ENCODE data around the gene CDC6. TPM values are rescaled to one million over a fixed set of nuclear protein-coding genes. Genes with fewer than 3 reads are reported as not detected.

Gene CDC6
- 66.7 TPM for polyA plus RNA-seq (2013, experiment 1 of 4)
- 69.9 TPM for polyA plus RNA-seq (2013, experiment 2 of 4)
- 49.9 TPM for polyA plus RNA-seq (2013, experiment 3 of 4)
- 49.4 TPM for polyA plus RNA-seq (2013, experiment 4 of 4)

GRCh38 chr17:40287494-40288369 is at the start of gene CDC6:
Gene CDC6 (plus strand): TSS chr17:40287879. CDS start chr17:40289421, 1,542 bp downstream.
- Histone ChIP-seq H3K4me1 (ENCODE audit: control insufficient read depth, insufficient read depth, low read length) (no peaks in the 10 kb centered on the region), H3K9me3 (ENCODE audit: control insufficient read depth, low read length) (no peaks in the 10 kb centered on the region), H3K4me3 (ENCODE audit: insufficient read depth, low read depth, low read length) (peak within 1 kb of the TSS; percentile 64), H3K27ac (ENCODE audit: insufficient read depth, low read depth, low read length, poor library complexity, severe bottlenecking) (peak within 1 kb of the TSS; percentile 87), H3K36me3 (ENCODE audit: control insufficient read depth, insufficient read depth, low read length) (peaks cover 15% of the 10 kb centered on the region), H3K27me3 (ENCODE audit: control insufficient read depth, insufficient read depth, low read length, poor library complexity, severe bottlenecking) (no peaks in the 10 kb centered on the region)
- WGBS, 2 experiments: 0 to 1% methylated on average over 47 of the region's 47 CpGs

GRCh38 chr17:40241252-40241834 is 46.3 kb upstream of the CDC6 start:
- Histone ChIP-seq H3K4me1 (ENCODE audit: control insufficient read depth, insufficient read depth, low read length) (no peaks in the 10 kb centered on the region), H3K27ac (ENCODE audit: insufficient read depth, low read depth, low read length, poor library complexity, severe bottlenecking) (peak overlapping the region; percentile 6)
- WGBS, 2 experiments: 96 to 98% methylated on average over 4 of the region's 4 CpGs

GRCh38 chr17:40242774-40243173 is 44.9 kb upstream of the CDC6 start:
- WGBS, 2 experiments: 94 to 98% methylated on average over 3 of the region's 3 CpGs
- H3K27ac ChIP-seq (ENCODE audit: insufficient read depth, low read depth, low read length, poor library complexity, severe bottlenecking): no peak overlapping the region

More at GRCh38 chr17:40241252-40241834, 46.3 kb upstream of the CDC6 start:
- Histone ChIP-seq H3K9me3 (ENCODE audit: control insufficient read depth, low read length) (no peaks in the 10 kb centered on the region), H3K27me3 (ENCODE audit: control insufficient read depth, insufficient read depth, low read length, poor library complexity, severe bottlenecking) (no peaks in the 10 kb centered on the region), H3K36me3 (ENCODE audit: control insufficient read depth, insufficient read depth, low read length) (no peaks in the 10 kb centered on the region), H3K4me3 (ENCODE audit: insufficient read depth, low read depth, low read length) (no peak overlapping the region)

GRCh38 chr17:40243761-40244160 is 43.9 kb upstream of the CDC6 start:
- H3K4me3 ChIP-seq (ENCODE audit: insufficient read depth, low read depth, low read length): no peak overlapping the region
- no peaks in the 10 kb centered on the region for H3K36me3 ChIP-seq (ENCODE audit: control insufficient read depth, insufficient read depth, low read length)
- H3K9me3 ChIP-seq (ENCODE audit: control insufficient read depth, low read length): no peaks in the 10 kb centered on the region
- no peak overlapping the region for H3K27ac ChIP-seq (ENCODE audit: insufficient read depth, low read depth, low read length, poor library complexity, severe bottlenecking)
- no peaks in the 10 kb centered on the region for H3K27me3 ChIP-seq (ENCODE audit: control insufficient read depth, insufficient read depth, low read length, poor library complexity, severe bottlenecking)
- WGBS, 2 experiments: 80 to 90% methylated on average over 3 of the region's 3 CpGs
- no peaks in the 10 kb centered on the region for H3K4me1 ChIP-seq (ENCODE audit: control insufficient read depth, insufficient read depth, low read length)

More at GRCh38 chr17:40242774-40243173, 44.9 kb upstream of the CDC6 start:
- no peak overlapping the region for H3K4me3 ChIP-seq (ENCODE audit: insufficient read depth, low read depth, low read length)
- H3K4me1 ChIP-seq (ENCODE audit: control insufficient read depth, insufficient read depth, low read length): no peaks in the 10 kb centered on the region
- H3K27me3 ChIP-seq (ENCODE audit: control insufficient read depth, insufficient read depth, low read length, poor library complexity, severe bottlenecking): no peaks in the 10 kb centered on the region
- H3K9me3 ChIP-seq (ENCODE audit: control insufficient read depth, low read length): no peaks in the 10 kb centered on the region
- H3K36me3 ChIP-seq (ENCODE audit: control insufficient read depth, insufficient read depth, low read length): no peaks in the 10 kb centered on the region

GRCh38 chr17:40244255-40244654 is 43.4 kb upstream of the CDC6 start:
- no peak overlapping the region for H3K27ac ChIP-seq (ENCODE audit: insufficient read depth, low read depth, low read length, poor library complexity, severe bottlenecking)
- no peaks in the 10 kb centered on the region for H3K36me3 ChIP-seq (ENCODE audit: control insufficient read depth, insufficient read depth, low read length)
- 86 to 98% methylated on average over 4 of the region's 4 CpGs for WGBS, 2 experiments
- H3K4me1 ChIP-seq (ENCODE audit: control insufficient read depth, insufficient read depth, low read length): no peaks in the 10 kb centered on the region
- no peaks in the 10 kb centered on the region for H3K27me3 ChIP-seq (ENCODE audit: control insufficient read depth, insufficient read depth, low read length, poor library complexity, severe bottlenecking)
- no peak overlapping the region for H3K4me3 ChIP-seq (ENCODE audit: insufficient read depth, low read depth, low read length)
- H3K9me3 ChIP-seq (ENCODE audit: control insufficient read depth, low read length): no peaks in the 10 kb centered on the region

GRCh38 chr17:40247926-40248495 is 39.7 kb upstream of the CDC6 start:
- 88 to 90% methylated on average over 7 of the region's 7 CpGs for WGBS, 2 experiments
- H3K4me3 ChIP-seq (ENCODE audit: insufficient read depth, low read depth, low read length): no peak overlapping the region
- no peaks in the 10 kb centered on the region for H3K4me1 ChIP-seq (ENCODE audit: control insufficient read depth, insufficient read depth, low read length)
- H3K9me3 ChIP-seq (ENCODE audit: control insufficient read depth, low read length): no peaks in the 10 kb centered on the region
- no peak overlapping the region for H3K27ac ChIP-seq (ENCODE audit: insufficient read depth, low read depth, low read length, poor library complexity, severe bottlenecking)
- H3K27me3 ChIP-seq (ENCODE audit: control insufficient read depth, insufficient read depth, low read length, poor library complexity, severe bottlenecking): no peaks in the 10 kb centered on the region
- no peaks in the 10 kb centered on the region for H3K36me3 ChIP-seq (ENCODE audit: control insufficient read depth, insufficient read depth, low read length)

- WGBS, 2 experiments: 93 to 95% methylated on average over 1 of the region's 1 CpG
- no peaks in the 10 kb centered on the region for H3K36me3 ChIP-seq (ENCODE audit: control insufficient read depth, insufficient read depth, low read length)
- H3K4me3 ChIP-seq (ENCODE audit: insufficient read depth, low read depth, low read length): no peak overlapping the region
- H3K27ac ChIP-seq (ENCODE audit: insufficient read depth, low read depth, low read length, poor library complexity, severe bottlenecking): no peak overlapping the region
- H3K4me1 ChIP-seq (ENCODE audit: control insufficient read depth, insufficient read depth, low read length): no peaks in the 10 kb centered on the region
- H3K27me3 ChIP-seq (ENCODE audit: control insufficient read depth, insufficient read depth, low read length, poor library complexity, severe bottlenecking): no peaks in the 10 kb centered on the region
- no peaks in the 10 kb centered on the region for H3K9me3 ChIP-seq (ENCODE audit: control insufficient read depth, low read length)
Observed at GRCh38 chr17:40248507-40248906, 39.2 kb upstream of the CDC6 start.

- H3K4me3 ChIP-seq (ENCODE audit: insufficient read depth, low read depth, low read length): no peak overlapping the region
- no peaks in the 10 kb centered on the region for H3K27me3 ChIP-seq (ENCODE audit: control insufficient read depth, insufficient read depth, low read length, poor library complexity, severe bottlenecking)
- no peaks in the 10 kb centered on the region for H3K4me1 ChIP-seq (ENCODE audit: control insufficient read depth, insufficient read depth, low read length)
- no peaks in the 10 kb centered on the region for H3K9me3 ChIP-seq (ENCODE audit: control insufficient read depth, low read length)
- H3K36me3 ChIP-seq (ENCODE audit: control insufficient read depth, insufficient read depth, low read length): no peaks in the 10 kb centered on the region
- no peak overlapping the region for H3K27ac ChIP-seq (ENCODE audit: insufficient read depth, low read depth, low read length, poor library complexity, severe bottlenecking)
Observed at GRCh38 chr17:40251576-40251975, 36.1 kb upstream of the CDC6 start.

GRCh38 chr17:40253565-40253964 is 34.1 kb upstream of the CDC6 start:
- Histone ChIP-seq H3K36me3 (ENCODE audit: control insufficient read depth, insufficient read depth, low read length) (no peaks in the 10 kb centered on the region), H3K9me3 (ENCODE audit: control insufficient read depth, low read length) (no peaks in the 10 kb centered on the region), H3K4me3 (ENCODE audit: insufficient read depth, low read depth, low read length) (no peak overlapping the region), H3K4me1 (ENCODE audit: control insufficient read depth, insufficient read depth, low read length) (no peaks in the 10 kb centered on the region), H3K27me3 (ENCODE audit: control insufficient read depth, insufficient read depth, low read length, poor library complexity, severe bottlenecking) (no peaks in the 10 kb centered on the region), H3K27ac (ENCODE audit: insufficient read depth, low read depth, low read length, poor library complexity, severe bottlenecking) (no peak overlapping the region)
- 94 to 97% methylated on average over 3 of the region's 3 CpGs for WGBS, 2 experiments

GRCh38 chr17:40259505-40259904 is 28.2 kb upstream of the CDC6 start:
- no peaks in the 10 kb centered on the region for H3K27me3 ChIP-seq (ENCODE audit: control insufficient read depth, insufficient read depth, low read length, poor library complexity, severe bottlenecking)
- H3K4me1 ChIP-seq (ENCODE audit: control insufficient read depth, insufficient read depth, low read length): no peaks in the 10 kb centered on the region
- no peak overlapping the region for H3K4me3 ChIP-seq (ENCODE audit: insufficient read depth, low read depth, low read length)
- WGBS, 2 experiments: 93 to 97% methylated on average over 2 of the region's 2 CpGs
- H3K27ac ChIP-seq (ENCODE audit: insufficient read depth, low read depth, low read length, poor library complexity, severe bottlenecking): no peak overlapping the region
- H3K9me3 ChIP-seq (ENCODE audit: control insufficient read depth, low read length): no peaks in the 10 kb centered on the region
- H3K36me3 ChIP-seq (ENCODE audit: control insufficient read depth, insufficient read depth, low read length): peaks cover 19% of the 10 kb centered on the region

Measured in ectodermal cell (in vitro differentiated cells).